ENCODE measurements around the gene VMP1. TPM values are rescaled to one million over a fixed set of nuclear protein-coding genes. Genes with fewer than 3 reads are reported as not detected.
A peak's percentile ranks its signal among the peaks of the same experiment; 100 is the strongest.

Gene VMP1
- total and polyA plus RNA-seq, 2 of the 4 experiments (the other 2 are of a cell fraction), result 89.8 to 197 TPM

- H4K20me1 ChIP-seq (ENCODE audit: insufficient read depth, low read length), result no peaks in the 10 kb centered on the region; the same call in 1 of the 2 replicates
- intact Hi-C loops (cut with micrococcal nuclease), result loop anchor here (2.0 kb wide), 1 partner anchor 14 kb away; no protein-coding TSS in a partner anchor
Observed at GRCh38 chr17:59676716-59677115, 30.7 kb upstream of the VMP1 start.

More at GRCh38 chr17:59676716-59677115, 30.7 kb upstream of the VMP1 start:
- Histone ChIP-seq H3K27me3 (ENCODE audit: control insufficient read depth, insufficient read depth, low read length) (no peaks in the 10 kb centered on the region), H3K4me1 (ENCODE audit: control insufficient read depth, insufficient read depth, low read length) (peaks cover 7% of the 10 kb centered on the region), H3K23ac (ENCODE audit: low read depth, low read length) (no peak overlapping the region; the same call in 1 of the 2 replicates), H4K8ac (ENCODE audit: low read depth in 2 of 2, low read length in 2 of 2) (peak overlapping the region in 1 of 2 experiments; percentile 9; a peak in 1 of 4 replicates), H2BK120ac (ENCODE audit: low read depth, low read length) (no peak overlapping the region), H3K4me2 (ENCODE audit: low read depth, low read length) (no peak overlapping the region), H3K56ac (ENCODE audit: extremely low read depth, insufficient read depth, low read length) (no peak overlapping the region), H3K14ac (replicated peaks; ENCODE audit: low read depth, low read length) (no peak overlapping the region), H4K91ac (ENCODE audit: insufficient read depth, low read depth, low read length) (no peak overlapping the region), H2AK5ac (ENCODE audit: low read depth, low read length) (peak overlapping the region; percentile 49; the same call in 1 of the 2 replicates), H3K9me3 (ENCODE audit: control insufficient read depth, insufficient read depth, low read length) (no peaks in the 10 kb centered on the region), H2AK9ac (replicated peaks; ENCODE audit: low read depth, low read length, poor library complexity) (no peak overlapping the region), H3K9ac (ENCODE audit: low read depth, low read length) (no peak overlapping the region), H3K18ac (ENCODE audit: low read depth, low read length) (no peak overlapping the region), H2BK15ac (ENCODE audit: low read depth, low read length) (no peak overlapping the region), H3K79me1 (ENCODE audit: low read depth in 1 of 2, low read length in 2 of 2) (peaks cover 20 to 55% of the 10 kb centered on the region in 2 experiments), H3K4me3 (ENCODE audit: insufficient read depth, low read depth, low read length) (no peak overlapping the region), H3K36me3 (ENCODE audit: control insufficient read depth, insufficient read depth, low read length) (peaks cover 43% of the 10 kb centered on the region), H4K5ac (ENCODE audit: low read depth, low read length) (no peak overlapping the region), H3K27ac (ENCODE audit: insufficient read depth, low read length) (no peak overlapping the region), H3K4ac (ENCODE audit: low read depth, low read length) (peak overlapping the region; percentile 19; the same call in 1 of the 2 replicates), H2BK20ac (ENCODE audit: low read depth, low read length) (no peak overlapping the region), H2BK5ac (ENCODE audit: low read depth, low read length, poor library complexity, severe bottlenecking) (no peak overlapping the region), H3K9me1 (ENCODE audit: insufficient read depth, low read length) (peaks cover 3% of the 10 kb centered on the region; the same call in 1 of the 2 replicates), H2AFZ (replicated peaks; ENCODE audit: low read length, poor library complexity) (no peak overlapping the region)
- WGBS, 2 experiments (ENCODE audit: extremely low coverage in 2 of 2, insufficient read length in 1 of 2), result no CpG with 5 or more reads among the region's 7 CpGs
- BruUV-seq (replicated peaks), result no TSS peak
- in situ Hi-C loops (cut with MboI; ENCODE audit: low sequenced_read_pairs), result loop anchor here (5.0 kb wide), 1 partner anchor 49 kb away; no protein-coding TSS in a partner anchor
- ATAC-seq (ENCODE audit: low read depth) (peak; percentile 29), DNase-seq (peak; percentile 18)
- dilution Hi-C loops (cut with HindIII; ENCODE audit: low sequenced_read_pairs, unreplicated experiment), result no loop called here
- ChIA-PET POLR2A (ENCODE audit: unreplicated experiment) (no interaction called here), CTCF (no interaction called here)
- TF ChIP-seq MXI1 (IDR thresholded peaks at IDR 0.05; ENCODE audit: borderline replicate concordance, low read depth, low read length), result no peak
- no peak for TF ChIP-seq CEBPB (IDR thresholded peaks at IDR 0.05; ENCODE audit: low read depth, low read length)
- no peak for TF ChIP-seq MAFK (IDR thresholded peaks at IDR 0.05; ENCODE audit: low read depth, low read length)
- no peak for TF ChIP-seq SMC3 (IDR thresholded peaks at IDR 0.05; ENCODE audit: low read depth, low read length)
- TF ChIP-seq NFE2L2 (IDR thresholded peaks at IDR 0.05; ENCODE audit: low read depth, low read length), result no peak
- TF ChIP-seq FOS (IDR thresholded peaks at IDR 0.05; ENCODE audit: low read depth, low read length), result no peak
- TF ChIP-seq POLR2A (IDR thresholded peaks at IDR 0.05; ENCODE audit: low read depth, low read length), result no peak
- no peak for TF ChIP-seq MAZ (IDR thresholded peaks at IDR 0.05; ENCODE audit: borderline replicate concordance, low read depth, low read length)
- no peak for TF ChIP-seq RAD21 (IDR thresholded peaks at IDR 0.05; ENCODE audit: low read length)
- TF ChIP-seq RFX5 (IDR thresholded peaks at IDR 0.05; ENCODE audit: low read depth, low read length), result no peak
- no peak for TF ChIP-seq RCOR1 (IDR thresholded peaks at IDR 0.05; ENCODE audit: insufficient replicate concordance, low read length)
- no peak for TF ChIP-seq ELK1 (IDR thresholded peaks at IDR 0.05; ENCODE audit: borderline replicate concordance, low read depth, low read length)
- no peak for TF ChIP-seq USF2 (IDR thresholded peaks at IDR 0.05; ENCODE audit: low read depth, low read length)
- no peak for TF ChIP-seq CHD1 (IDR thresholded peaks at IDR 0.05; ENCODE audit: low read depth, low read length)
- no peak for TF ChIP-seq BHLHE40 (IDR thresholded peaks at IDR 0.05; ENCODE audit: low read depth, low read length)
- TF ChIP-seq CTCF (conservative IDR thresholded peaks at IDR 0.05; ENCODE audit: low read depth, low read length), result no peak

Data from IMR-90 (cell line).